ENCODE data around the gene ALDH4A1.
A peak's percentile ranks its signal among the peaks of the same experiment; 100 is the strongest.

DNA sequence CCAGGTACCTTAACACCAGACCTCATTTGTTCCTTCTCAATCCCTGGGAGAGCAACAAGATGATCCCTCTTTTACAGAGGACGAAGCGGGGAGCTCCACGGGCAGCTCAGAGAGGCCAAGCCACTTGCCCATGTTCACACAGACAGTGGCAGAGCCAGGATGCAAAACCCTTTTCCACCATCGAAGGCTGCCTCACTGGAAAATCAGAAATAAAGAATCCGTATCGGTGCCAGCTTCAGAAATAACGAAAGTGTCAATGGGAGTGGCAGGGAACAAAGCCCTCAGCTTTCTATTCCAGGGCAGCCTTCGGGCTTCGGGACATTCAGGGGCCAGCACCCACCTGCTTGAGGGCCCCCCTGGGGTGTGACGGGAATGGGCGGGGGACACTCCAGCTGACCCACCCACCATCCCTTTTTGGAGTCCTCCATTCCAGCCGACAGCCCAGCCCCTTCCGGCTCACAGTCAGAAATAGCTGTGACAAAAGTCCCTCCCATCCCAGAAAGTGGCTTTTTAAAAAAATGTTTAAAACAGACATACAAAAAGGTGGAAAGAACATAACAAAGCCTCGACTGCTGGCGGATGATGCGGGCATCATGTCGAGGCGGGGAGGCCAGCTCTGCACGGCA lies 48.2 kb upstream of the ALDH4A1 start:
- TF ChIP-seq, protein P1, sequence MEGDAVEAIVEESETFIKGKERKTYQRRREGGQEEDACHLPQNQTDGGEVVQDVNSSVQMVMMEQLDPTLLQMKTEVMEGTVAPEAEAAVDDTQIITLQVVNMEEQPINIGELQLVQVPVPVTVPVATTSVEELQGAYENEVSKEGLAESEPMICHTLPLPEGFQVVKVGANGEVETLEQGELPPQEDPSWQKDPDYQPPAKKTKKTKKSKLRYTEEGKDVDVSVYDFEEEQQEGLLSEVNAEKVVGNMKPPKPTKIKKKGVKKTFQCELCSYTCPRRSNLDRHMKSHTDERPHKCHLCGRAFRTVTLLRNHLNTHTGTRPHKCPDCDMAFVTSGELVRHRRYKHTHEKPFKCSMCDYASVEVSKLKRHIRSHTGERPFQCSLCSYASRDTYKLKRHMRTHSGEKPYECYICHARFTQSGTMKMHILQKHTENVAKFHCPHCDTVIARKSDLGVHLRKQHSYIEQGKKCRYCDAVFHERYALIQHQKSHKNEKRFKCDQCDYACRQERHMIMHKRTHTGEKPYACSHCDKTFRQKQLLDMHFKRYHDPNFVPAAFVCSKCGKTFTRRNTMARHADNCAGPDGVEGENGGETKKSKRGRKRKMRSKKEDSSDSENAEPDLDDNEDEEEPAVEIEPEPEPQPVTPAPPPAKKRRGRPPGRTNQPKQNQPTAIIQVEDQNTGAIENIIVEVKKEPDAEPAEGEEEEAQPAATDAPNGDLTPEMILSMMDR (IDR thresholded peaks at IDR 0.05) = peak in 1 of 6 experiments; percentile 1
- peak in 1 of 2 donors; percentile 43 for TF ChIP-seq POLR2A (IDR thresholded peaks at IDR 0.05)

Measured in adrenal gland (tissue), 5 donors.